HG03060 (cell line): Measurements from ENCODE around the gene HMCN1.
"Not testable (repeated sequence)": the region's sequence is repeated elsewhere in the genome, so short reads cannot be mapped to it uniquely, and the experiment has no call there.

Experiments
- ATAC-seq: cut with Tn5 transposase; IDR thresholded peaks from one replicate; pipeline ENCODE4 v1.9.1; 2021; ENCODE audit warnings: low read depth, moderate number of reproducible peaks; ENCODE audit not compliant: unreplicated experiment

Gene HMCN1

DNA sequence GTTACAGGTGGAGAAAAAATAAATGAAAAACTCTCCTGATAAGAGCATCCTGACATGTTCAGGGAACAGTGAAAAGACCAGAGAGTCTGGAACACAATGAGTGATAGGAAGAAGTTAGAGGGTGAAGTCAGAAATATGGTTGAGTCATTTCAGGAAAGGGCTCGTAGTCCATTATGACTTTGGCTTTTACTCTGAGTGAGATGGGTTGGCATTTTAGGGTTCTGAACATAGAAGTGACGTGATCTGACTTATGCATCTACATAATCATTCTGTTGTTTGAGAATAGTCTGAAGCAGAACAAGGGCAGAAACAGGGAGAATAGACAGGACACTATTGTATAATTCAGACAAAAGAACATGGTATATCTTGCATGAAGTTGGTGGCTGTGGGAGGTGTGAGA, 5.8 kb downstream of the HMCN1 start:
- no peak for ATAC-seq

DNA sequence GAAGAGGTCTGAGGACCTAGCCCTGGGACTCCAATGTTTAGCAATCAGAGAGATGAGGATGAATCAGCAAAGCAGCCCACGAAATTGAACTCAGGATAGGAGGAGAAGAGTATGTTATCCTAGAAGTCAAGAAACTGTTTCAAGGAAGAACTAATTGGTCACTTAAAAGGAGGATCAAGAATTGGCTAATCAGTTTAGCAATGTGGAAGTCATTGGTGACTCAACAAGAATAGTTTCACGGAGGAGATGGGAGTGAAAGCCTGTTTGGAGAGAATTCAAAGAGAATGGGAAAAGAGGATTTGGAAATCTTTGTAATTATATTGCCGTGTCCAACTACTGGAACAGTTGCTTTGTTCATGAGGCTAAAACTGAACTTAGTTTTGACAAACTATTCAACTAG, 7.4 kb downstream of the HMCN1 start:
- ATAC-seq, result no peak

DNA sequence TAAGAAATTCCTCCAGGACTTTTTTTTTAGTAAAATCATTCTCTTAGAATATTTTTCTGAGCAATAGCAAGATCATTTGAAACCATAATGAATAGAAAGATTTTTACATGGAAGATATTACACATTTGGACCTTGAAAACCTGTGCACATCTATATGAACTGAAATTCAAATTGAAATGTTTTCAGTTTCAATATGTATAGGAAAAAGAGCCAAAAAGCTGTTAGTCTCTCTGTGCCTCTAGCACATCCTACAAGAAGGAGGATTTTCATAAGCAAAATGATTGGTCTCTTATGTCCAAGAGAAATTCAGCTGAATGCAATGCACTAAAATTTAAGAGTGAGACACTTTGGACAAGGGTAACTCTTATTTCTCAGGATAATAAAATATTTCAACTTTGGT, 8.2 kb downstream of the HMCN1 start:
- no peak for ATAC-seq

DNA sequence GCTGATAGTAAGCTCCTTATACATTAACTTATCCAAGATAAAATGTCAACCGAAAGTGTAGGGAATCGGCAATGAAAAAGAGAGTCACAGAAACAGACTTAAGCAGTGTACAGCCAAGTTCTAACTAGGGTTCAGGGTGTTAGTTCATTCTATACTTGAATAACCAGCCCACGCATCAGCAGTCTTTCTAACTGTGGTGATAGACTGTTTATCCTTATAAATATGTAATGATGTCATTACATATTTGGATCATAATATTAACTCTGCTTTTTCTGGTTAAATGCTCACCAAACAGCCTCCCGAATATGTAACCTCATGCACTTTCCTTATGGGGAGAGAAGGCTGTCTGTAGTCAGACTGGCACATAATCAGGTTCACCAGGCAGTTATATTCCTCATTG, 11.0 kb downstream of the HMCN1 start:
- ATAC-seq, result no peak

DNA sequence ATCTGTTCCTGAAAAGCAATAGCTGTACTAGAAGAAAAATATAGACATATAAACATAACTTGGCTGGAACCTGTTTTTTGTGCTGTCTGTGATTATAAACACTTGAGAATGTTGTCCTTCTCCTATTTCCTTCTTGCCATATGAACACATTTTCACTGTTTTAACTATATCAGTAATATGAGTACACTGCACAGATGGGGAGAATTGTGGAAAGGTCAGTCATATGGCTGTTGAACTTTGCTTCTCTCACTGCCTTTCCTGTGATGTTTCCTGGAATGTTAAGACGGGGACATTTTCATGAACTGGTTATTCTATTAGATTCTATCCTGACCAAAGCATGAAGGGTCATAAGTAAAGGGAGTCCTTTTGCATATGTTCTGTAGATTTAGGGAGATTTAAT, 24.9 kb downstream of the HMCN1 start:
- ATAC-seq, result no peak

DNA sequence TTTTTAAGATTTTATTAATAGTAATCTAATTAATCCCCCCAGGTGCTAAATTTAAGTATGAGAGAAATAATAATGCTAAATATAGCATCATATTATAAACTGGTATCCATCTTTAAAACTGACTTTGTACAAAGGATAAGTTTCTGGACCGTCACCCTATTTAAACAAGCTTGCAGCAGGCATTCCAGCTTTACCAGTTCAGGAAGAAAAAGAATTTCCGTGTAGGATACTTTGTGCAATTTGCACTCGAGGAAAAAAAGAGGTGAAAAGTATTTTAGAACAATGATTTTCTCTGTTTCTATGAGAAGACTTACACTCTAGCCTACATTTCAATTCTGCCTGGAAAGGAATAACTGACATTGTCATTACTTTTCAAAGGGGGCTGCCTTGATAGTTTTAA, 27.6 kb downstream of the HMCN1 start:
- ATAC-seq, result no peak

DNA sequence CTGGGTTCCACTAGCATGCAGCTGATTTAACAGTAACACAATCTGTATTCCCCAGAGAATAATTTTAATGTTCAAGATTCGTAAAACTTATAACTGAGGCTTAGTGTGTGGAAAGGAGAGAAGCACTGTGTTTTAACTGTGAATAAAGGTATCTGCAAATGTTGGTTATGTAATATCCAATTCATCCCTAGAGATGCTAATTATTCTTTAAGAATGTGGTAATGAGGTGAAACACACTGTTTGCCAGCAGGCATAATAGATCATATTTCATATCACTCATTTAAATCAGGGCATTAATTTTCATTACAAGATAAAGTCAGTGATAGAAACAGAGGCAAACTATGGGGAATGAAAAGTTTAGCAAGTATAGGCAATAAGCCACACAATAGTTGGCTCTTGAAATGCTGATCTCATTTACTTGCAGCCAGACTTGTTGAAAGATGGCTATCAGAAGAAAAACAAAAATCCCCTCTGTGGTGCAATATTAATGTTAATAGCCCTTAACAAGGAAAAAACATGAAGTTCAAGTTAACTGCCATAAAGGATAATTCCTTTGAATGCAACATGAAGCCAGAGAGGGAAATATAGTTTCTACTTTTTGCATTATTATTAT, 33.4 kb downstream of the HMCN1 start:
- no peak for ATAC-seq

DNA sequence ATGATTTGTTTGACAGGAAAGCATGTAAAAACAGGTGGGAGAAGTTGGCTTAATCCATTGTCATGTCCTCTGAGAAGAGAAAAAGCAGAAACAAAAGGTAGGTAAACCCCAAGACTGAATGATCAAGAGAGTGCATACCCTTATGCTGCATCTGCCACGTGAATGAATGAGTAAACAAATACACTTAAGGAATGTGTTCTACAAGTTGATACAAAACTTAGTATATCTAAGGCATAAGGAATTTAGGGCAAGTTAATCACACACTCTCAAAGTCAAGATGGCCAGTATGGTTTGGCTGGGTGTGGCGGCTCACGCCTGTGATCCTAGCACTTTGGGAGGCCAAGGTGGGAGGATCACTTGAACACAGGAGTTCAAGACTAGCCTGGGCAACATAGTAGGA, 34.2 kb downstream of the HMCN1 start:
- ATAC-seq, result no peak

DNA sequence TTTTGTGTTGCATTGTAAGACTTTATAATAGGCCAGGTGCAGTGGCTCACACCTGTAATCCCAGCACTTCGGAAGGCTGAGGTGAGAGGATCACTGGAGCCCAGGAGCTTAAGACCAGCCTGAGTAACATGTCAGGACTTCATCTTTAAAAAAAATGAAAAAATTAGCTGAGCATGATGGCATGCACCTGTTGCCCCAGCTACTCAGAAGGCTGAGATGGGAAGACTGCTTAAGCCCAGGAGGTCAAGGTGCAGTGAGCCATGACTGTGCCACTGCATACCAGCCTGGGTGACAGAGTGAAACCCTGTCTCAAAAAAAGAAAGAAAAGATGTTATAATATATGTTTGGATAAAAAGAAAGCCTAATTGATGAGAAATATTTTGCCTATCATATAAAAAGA, 34.9 kb downstream of the HMCN1 start:
- ATAC-seq, result no peak

DNA sequence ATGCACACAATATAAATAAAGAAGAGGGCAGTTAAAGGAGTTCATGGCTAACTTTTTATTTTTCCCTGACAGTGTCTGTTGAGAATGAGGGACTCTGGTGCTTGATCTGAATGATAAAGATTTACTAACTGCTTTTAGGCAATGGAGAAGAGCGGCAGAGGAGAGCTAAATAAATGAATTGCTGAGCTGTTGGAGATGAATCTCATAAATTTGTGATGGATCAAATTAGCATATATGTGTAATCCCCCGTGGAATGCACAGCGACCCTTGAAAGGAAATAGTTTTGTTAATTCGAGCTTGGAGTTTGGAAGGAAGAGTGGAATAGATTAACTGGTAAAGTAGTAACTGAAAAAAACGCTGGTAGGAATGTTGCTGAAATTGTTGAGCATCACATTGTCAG, 40.2 kb downstream of the HMCN1 start:
- no peak for ATAC-seq

DNA sequence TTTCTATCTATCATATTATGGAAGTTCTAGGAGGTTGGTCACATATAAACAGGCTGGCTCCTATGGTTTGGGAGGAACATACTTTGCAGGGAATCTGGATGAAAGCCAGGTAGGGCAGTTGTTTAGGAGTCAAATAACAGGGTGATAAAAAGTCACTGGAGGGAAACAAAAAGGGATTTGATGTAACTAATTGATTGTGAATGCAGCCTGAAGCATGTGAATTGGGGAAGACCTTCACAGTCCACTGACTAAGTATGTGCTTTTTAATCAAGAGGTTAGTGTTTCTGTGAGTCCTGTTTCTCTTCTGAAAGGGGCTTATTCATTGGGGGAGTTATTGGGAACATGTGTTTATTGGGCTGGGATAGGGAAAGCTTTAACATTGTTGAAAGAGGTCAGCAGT, 41.3 kb downstream of the HMCN1 start:
- no peak for ATAC-seq

DNA sequence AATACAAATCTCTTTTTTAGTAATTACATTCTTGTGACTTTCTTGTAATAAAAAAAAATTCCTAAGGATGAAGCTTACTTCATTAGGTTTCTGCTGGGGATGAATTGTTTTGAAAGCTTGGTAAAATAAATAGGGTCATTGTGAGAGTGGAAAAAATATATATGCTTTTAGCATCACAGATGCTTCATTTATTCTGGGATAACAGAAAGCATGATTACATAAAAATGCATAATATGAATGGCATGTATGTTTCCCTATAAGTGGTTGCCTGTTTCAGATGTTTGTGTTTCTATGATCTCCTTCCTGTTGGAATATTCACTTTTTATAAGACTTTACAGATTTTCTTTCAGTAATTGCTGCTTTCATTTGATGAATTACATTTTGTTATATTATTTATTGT, 42.3 kb downstream of the HMCN1 start:
- no peak for ATAC-seq

DNA sequence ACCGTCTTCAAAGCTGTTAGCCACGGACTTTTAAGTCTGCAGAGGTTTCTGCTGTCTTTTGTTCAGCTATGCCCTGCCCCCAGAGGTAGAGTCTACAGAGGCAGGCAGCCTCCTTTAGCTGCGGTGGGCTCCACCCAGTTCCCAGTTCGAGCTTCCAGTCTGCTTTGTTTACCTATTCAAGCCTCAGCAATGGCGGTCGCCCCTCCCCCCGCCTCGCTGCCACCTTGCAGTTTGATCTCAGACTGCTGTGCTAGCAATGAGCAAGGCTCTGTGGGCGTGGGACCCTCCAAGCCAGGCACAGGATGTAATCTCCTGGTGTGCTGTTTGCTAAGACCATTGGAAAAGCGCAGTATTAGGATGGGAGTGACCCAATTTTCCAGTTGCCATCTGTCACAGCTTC, 49.7 kb downstream of the HMCN1 start:
- ATAC-seq, result not testable (repeated sequence)

DNA sequence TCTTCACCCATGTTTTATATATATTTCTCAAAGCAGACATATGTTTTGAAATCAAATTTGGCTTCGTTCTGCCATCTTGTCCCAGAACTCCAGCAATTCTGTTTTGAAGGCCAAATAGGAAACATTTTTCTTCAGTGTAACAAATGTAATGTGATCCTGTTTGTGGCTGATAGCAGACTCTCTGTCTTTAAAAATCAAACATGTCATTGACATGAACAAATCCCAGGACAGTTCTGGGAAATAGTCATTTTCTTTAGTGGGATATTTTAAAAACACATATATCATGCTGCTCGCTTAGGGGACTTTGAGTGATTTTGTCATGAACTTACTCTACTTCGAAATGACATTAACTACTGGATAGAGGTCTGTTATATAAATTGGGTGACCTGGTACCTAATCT, 51.4 kb downstream of the HMCN1 start:
- ATAC-seq, result no peak

DNA sequence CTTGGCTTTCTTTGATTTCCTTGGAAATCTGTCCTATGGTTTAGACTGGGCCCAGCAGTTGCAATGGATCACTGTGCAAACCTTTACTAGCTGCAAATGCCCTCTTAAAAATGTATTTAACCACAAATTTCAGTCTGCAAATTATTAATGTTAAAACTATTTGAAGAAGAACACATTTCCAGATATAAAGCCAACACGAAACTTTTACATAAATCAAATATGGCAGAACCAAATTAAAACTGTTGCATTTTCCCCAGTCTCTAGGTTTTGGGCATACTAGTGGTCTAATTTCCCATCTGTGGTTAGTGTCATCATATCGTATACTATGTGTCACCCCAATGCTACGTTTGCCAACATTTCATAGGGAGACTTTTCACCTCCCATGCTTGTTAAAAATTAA, 52.3 kb downstream of the HMCN1 start:
- ATAC-seq, result no peak

DNA sequence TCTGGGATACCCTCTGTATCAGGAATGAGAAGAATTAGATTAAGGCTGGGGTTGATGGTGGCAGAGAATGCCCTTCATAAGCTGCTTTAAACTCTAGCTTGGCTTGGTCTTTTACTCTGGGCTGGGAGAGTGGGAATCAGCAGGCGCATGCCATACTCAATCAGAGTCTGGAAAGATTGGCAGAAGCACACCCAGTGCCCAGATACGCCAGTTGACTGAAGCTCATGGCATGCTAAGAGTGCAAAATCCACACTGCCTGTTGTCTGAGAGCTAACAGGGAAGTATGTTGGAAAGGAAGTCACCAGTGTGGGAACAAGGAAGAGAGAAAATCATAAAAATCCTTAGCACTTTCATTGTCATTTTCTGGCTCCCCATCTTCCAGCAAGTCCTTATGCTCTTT, 53.0 kb downstream of the HMCN1 start:
- no peak for ATAC-seq

DNA sequence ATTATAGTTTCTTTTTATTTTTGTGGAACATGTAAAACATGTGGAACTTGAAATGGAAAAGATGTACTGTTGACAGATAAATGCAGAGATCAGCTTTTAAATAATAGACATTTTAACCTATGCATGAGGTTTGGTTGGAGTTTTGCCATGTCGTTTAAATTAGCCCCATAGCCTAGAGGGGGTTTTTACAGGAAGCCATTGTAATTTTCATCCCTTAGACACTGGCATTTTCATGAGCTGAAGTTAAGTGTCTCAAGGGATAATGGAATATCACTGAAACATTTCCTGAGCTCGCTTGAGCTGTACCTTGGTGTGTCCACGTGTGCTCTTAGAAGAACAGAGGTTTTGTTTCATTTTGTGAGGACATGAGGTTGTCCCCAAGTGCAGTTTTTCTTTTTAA, 54.2 kb downstream of the HMCN1 start:
- no peak for ATAC-seq

DNA sequence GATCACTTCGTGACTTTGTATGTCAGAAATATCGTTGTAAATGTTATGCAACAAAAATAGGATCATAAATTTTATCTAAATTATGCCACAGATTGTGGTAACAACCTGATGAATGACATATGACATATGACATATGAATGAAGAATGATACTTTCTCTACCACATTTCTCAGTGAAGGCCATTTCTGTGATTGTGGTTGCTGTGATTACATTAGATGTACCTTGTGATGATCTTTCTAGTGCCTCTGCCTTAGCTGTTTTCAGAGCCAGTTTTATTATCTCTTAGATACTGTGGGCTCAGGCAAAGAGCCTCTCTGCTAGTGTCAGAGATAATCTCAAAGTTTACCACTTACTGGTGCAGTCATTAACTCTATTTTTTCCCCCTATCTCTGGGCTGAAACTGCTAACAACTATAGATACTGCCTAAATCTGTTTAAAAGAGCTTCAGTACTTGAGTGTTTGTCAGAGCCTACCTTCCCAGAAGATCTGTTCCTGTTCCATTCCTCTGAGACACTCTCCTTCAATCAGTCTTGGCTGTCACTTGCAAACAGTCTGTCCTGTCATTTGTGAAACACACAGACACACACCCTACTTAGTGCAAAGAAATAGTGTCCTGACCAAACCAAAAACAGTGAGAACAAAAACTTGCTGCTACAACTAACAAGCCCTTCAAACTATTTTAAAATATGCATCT, 55.5 kb downstream of the HMCN1 start:
- ATAC-seq, result no peak

DNA sequence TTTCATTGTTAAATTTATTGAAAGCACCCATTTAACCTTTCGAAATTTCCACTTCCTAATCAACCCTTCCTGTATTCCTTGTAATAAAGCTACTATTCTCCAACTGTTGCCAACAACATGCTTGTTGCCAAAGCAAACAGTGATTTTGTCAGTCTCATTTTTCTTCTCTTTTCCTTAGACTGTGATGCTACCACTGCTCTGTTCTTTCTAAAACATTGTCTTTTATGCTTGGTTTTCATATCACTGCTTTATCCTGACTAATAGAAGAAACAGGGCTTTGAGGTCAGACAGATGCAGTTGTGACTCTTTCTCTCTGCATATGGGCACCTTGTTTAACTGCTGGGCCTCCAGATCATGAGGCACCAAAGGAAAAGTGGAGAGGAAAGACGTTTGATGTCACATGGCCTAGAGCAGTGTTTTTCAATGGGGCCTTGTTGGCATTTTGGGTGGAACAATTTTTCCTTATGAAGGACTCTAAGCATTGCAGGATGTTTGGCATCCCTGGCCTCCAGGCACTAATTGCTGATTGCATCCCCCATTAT, 56.1 kb downstream of the HMCN1 start:
- ATAC-seq, result no peak

DNA sequence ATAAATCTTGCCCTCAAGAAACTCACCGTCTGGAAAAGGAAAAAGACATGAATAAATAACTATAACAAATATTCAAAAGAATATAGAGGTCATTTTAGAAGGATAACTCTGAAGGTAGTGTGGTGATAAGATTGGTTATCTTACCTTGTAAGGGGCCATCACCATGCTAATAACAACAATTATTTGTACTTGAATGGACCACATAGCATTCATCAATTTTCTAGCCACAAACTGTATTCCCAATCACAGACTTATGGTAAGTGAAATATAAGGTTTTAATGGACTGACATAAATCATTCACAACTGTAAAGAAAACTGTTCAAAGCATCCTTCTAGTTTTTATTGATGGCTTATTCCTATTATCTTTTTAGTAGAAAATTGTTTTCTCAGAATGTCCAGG, 57.8 kb downstream of the HMCN1 start:
- ATAC-seq, result no peak

DNA sequence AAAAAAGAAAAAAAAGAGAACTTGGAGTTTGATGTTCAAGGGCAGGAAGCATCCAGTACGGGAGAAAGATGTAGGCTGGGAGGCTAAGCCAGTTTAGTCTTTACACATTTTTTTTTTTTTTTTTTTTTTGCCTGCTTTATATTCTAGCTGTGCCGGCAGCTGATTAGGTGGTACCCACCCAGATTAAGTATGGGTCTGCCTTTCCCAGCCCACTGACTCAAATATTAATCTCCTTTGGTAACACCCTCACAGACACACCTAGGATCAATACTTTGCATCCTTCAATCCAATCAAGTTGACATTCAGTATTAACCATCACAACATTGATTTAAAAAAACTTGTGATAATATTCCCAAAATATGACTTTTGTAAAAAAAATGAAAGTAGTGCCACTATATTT, 60.3 kb downstream of the HMCN1 start:
- not testable (repeated sequence) for ATAC-seq

DNA sequence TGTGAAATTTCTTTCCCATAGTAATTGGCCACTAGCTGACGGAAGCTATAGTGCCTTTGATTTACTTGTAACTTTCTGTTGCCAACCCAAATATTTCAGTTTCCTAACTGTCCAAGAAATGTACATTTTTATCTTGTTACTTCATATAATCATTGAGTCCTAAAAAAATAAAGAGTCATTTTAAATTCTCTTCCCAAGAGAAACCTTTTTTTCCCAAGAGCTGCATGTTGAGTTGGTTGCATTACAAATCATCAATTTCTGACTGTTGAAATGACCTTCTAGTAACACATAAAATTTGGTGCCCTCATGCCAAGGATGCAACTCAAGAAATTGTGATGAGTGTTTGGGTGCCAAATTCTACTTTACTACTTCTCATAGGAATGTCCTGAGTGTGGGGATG, 61.0 kb downstream of the HMCN1 start:
- ATAC-seq, result no peak
